Activated CD8-positive, alpha-beta memory T cell treated with anti-CD3 and anti-CD28 coated beads, Interleukin-2, amount 50 U/mL, for 48 hours (primary cell): ENCODE results near the gene ZNF396.
A peak's percentile ranks its signal among the peaks of the same experiment; 100 is the strongest.

Source experiments
- DNase-seq: peaks from one replicate; pipeline ENCODE4 v3.0.0-alpha.2; 2020

The ZNF396 gene

GRCh38 chr18:35379421-35379820 lies 2.3 kb upstream of the ZNF396 start:
- no peak for DNase-seq

GRCh38 chr18:35378574-35378896 lies 1.4 kb upstream of the ZNF396 start:
- DNase-seq, result no peak

- DNase-seq, result no peak
These were observed 887 bp upstream of the ZNF396 start for GRCh38 chr18:35377875-35378573.

GRCh38 chr18:35376393-35376741 lies 770 bp downstream of the ZNF396 start:
- DNase-seq, result no peak

GRCh38 chr18:35374708-35375107 lies 2.4 kb downstream of the ZNF396 start:
- no peak for DNase-seq

- DNase-seq, result no peak
These were observed 5.5 kb downstream of the ZNF396 start for GRCh38 chr18:35371412-35372195.

- DNase-seq, result no peak
These were observed 8.0 kb downstream of the ZNF396 start for GRCh38 chr18:35369126-35369525.

- DNase-seq, result no peak
These were observed 8.5 kb downstream of the ZNF396 start for GRCh38 chr18:35368595-35368994.

GRCh38 chr18:35362531-35362930 lies 14.6 kb downstream of the ZNF396 start:
- no peak for DNase-seq

GRCh38 chr18:35361570-35362321 lies 15.4 kb downstream of the ZNF396 start:
- DNase-seq, result no peak

GRCh38 chr18:35355140-35355618 lies 22.0 kb downstream of the ZNF396 start:
- DNase-seq, result peak; percentile 57

GRCh38 chr18:35352778-35353177 lies 24.4 kb downstream of the ZNF396 start:
- DNase-seq, result no peak

GRCh38 chr18:35352283-35352682 lies 24.9 kb downstream of the ZNF396 start:
- no peak for DNase-seq

GRCh38 chr18:35348001-35348400 lies 29.1 kb downstream of the ZNF396 start:
- no peak for DNase-seq

- DNase-seq, result no peak
These were observed 31.2 kb downstream of the ZNF396 start for GRCh38 chr18:35345950-35346349.

- DNase-seq, result no peak
These were observed 31.6 kb downstream of the ZNF396 start for GRCh38 chr18:35345460-35345921.

GRCh38 chr18:35344736-35345459 lies 32.2 kb downstream of the ZNF396 start:
- no peak for DNase-seq

GRCh38 chr18:35343936-35344735 lies 33.0 kb downstream of the ZNF396 start, which contains the start of gene ZNF24:
ZNF24 (minus strand) TSS chr18:35344420; CDS start chr18:35340650, 3,770 bp downstream.
- peak; percentile 94 for DNase-seq

- no peak for DNase-seq
These were observed 33.6 kb downstream of the ZNF396 start for GRCh38 chr18:35343488-35343935.

GRCh38 chr18:35337286-35337685 lies 39.9 kb downstream of the ZNF396 start:
- DNase-seq, result no peak

GRCh38 chr18:35335866-35336265 lies 41.3 kb downstream of the ZNF396 start:
- DNase-seq, result no peak

GRCh38 chr18:35334821-35335220 lies 42.3 kb downstream of the ZNF396 start:
- no peak for DNase-seq
